ENCODE measurements around the gene PEAK1. TPM values are rescaled to one million over a fixed set of nuclear protein-coding genes. Genes with fewer than 3 reads are reported as not detected.

The PEAK1 gene
- polyA plus RNA-seq, 1 experiment, result 52.1 TPM

DNA sequence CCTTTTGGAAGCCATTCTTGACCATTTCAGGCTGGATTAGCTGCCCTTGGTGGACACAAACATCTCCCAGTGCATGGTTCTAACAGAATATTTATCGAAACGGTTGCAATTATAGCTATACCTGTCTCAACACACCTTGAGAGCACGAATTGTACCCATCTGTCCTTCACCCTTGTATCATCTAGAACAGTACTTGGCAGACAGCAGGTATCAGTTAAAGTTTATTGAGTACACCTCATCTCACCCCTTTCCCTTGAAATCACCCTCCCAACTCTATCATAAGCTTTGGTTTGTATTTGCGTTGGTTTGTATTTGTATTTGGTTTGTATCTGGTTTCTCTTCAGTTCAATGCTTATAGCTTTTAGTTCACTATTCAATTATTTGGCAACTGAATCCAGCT is 361.4 kb downstream of the PEAK1 start:
- H3K9me3 ChIP-seq (ENCODE audit: control insufficient read depth, insufficient read depth, low read length), result no peaks in the 10 kb centered on the region
- no peaks in the 10 kb centered on the region for H3K27me3 ChIP-seq (ENCODE audit: control insufficient read depth, insufficient read depth, low read length)
- no peak for DNase-seq (ENCODE audit: low read depth, low spot score)
- POLR2A ChIA-PET, result no interaction called here
- TF ChIP-seq, protein P1, sequence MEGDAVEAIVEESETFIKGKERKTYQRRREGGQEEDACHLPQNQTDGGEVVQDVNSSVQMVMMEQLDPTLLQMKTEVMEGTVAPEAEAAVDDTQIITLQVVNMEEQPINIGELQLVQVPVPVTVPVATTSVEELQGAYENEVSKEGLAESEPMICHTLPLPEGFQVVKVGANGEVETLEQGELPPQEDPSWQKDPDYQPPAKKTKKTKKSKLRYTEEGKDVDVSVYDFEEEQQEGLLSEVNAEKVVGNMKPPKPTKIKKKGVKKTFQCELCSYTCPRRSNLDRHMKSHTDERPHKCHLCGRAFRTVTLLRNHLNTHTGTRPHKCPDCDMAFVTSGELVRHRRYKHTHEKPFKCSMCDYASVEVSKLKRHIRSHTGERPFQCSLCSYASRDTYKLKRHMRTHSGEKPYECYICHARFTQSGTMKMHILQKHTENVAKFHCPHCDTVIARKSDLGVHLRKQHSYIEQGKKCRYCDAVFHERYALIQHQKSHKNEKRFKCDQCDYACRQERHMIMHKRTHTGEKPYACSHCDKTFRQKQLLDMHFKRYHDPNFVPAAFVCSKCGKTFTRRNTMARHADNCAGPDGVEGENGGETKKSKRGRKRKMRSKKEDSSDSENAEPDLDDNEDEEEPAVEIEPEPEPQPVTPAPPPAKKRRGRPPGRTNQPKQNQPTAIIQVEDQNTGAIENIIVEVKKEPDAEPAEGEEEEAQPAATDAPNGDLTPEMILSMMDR (IDR thresholded peaks at IDR 0.05; ENCODE audit: low read depth, low read length), result no peak
- H3K4me3 ChIP-seq (ENCODE audit: low read depth, low read length), result no peak overlapping the region
- no peak overlapping the region for H3K27ac ChIP-seq (ENCODE audit: low read depth, low read length)
- CTCF ChIA-PET, result interaction anchor here (0.8 to 1.3 kb wide), 2 partner anchors 60 to 485 kb away, joined by 3 read pairs; no protein-coding TSS in a partner anchor

GRCh38 chr15:77057685-77058084 is 362.2 kb downstream of the PEAK1 start:
- Histone ChIP-seq H3K4me3 (ENCODE audit: low read depth, low read length) (no peak overlapping the region), H3K27ac (ENCODE audit: low read depth, low read length) (no peak overlapping the region), H3K27me3 (ENCODE audit: control insufficient read depth, insufficient read depth, low read length) (no peaks in the 10 kb centered on the region), H3K9me3 (ENCODE audit: control insufficient read depth, insufficient read depth, low read length) (no peaks in the 10 kb centered on the region)
- POLR2A ChIA-PET, result interaction anchor here (1.1 kb wide), 1 partner anchor 9 kb away, joined by 3 read pairs; no protein-coding TSS in a partner anchor
- no peak for DNase-seq (ENCODE audit: low read depth, low spot score)
- CTCF ChIA-PET, result no interaction called here
- TF ChIP-seq, protein P1 (IDR thresholded peaks at IDR 0.05; ENCODE audit: low read depth, low read length), result no peak

- ChIA-PET POLR2A (interaction anchor here (1.1 kb wide), 1 partner anchor 9 kb away, joined by 3 read pairs; no protein-coding TSS in a partner anchor), CTCF (interaction anchor here (1.0 to 1.1 kb wide), 3 partner anchors 12 to 486 kb away, joined by 3 to 6 read pairs (median 6); no protein-coding TSS in a partner anchor)
- no peak for DNase-seq (ENCODE audit: low read depth, low spot score)
- no peak overlapping the region for H3K27ac ChIP-seq (ENCODE audit: low read depth, low read length)
- H3K27me3 ChIP-seq (ENCODE audit: control insufficient read depth, insufficient read depth, low read length), result no peaks in the 10 kb centered on the region
- H3K4me3 ChIP-seq (ENCODE audit: low read depth, low read length), result no peak overlapping the region
- H3K9me3 ChIP-seq (ENCODE audit: control insufficient read depth, insufficient read depth, low read length), result no peaks in the 10 kb centered on the region
- TF ChIP-seq, protein P1 (IDR thresholded peaks at IDR 0.05; ENCODE audit: low read depth, low read length), result no peak
Measured at GRCh38 chr15:77057072-77057471, 362.8 kb downstream of the PEAK1 start.

DNA sequence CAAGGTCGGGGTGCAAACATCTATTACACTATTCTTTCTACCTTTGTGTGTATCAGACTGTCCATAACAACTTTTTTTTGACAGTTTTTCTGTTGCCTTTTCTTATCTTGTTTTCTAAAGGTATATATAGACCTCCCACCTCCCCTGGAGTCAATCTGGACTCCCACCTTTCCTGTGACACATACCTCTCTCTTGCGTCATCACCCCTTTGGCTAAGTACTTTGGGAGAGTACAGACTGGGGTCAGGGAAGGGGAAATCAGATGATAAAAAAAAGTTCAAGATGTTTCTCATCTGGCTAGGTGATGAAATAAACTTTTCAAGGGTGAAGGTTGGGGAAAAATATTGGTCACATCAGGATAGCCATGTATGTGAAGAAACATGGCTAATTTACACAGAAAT is 366.2 kb downstream of the PEAK1 start:
- TF ChIP-seq, protein P1 (IDR thresholded peaks at IDR 0.05; ENCODE audit: low read depth, low read length), result no peak
- Histone ChIP-seq H3K9me3 (ENCODE audit: control insufficient read depth, insufficient read depth, low read length) (no peaks in the 10 kb centered on the region), H3K27ac (ENCODE audit: low read depth, low read length) (no peak overlapping the region), H3K27me3 (ENCODE audit: control insufficient read depth, insufficient read depth, low read length) (no peaks in the 10 kb centered on the region), H3K4me3 (ENCODE audit: low read depth, low read length) (no peak overlapping the region)
- ChIA-PET CTCF (no interaction called here), POLR2A (no interaction called here)
- DNase-seq (ENCODE audit: low read depth, low spot score), result no peak

DNA sequence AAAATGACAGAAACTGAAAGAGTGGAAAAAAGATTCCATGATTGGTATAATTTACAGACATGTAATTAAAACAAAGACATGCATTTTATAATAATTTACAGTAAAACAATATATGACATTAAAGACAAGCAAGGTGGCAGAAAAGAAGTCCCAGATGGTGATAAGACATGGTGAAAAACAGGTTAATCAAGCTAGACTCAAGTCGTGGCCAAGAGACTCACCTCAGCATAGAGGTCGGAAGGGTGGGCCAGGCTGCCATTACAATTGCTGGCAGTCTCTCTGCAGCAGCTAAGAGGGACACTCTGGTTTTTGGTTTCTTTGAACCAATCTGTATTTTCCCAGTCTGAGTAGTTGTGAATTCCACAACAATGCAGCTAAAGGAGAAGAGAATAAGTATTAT is 367.3 kb downstream of the PEAK1 start:
- ChIA-PET POLR2A (interaction anchor here (1.0 kb wide), 1 partner anchor 19 kb away, joined by 3 read pairs; the partner anchor contains the start of gene TSPAN3), CTCF (no interaction called here)
- no peak overlapping the region for H3K4me3 ChIP-seq (ENCODE audit: low read depth, low read length)
- no peak for DNase-seq (ENCODE audit: low read depth, low spot score)
- TF ChIP-seq, protein P1 (IDR thresholded peaks at IDR 0.05; ENCODE audit: low read depth, low read length), result no peak
- no peaks in the 10 kb centered on the region for H3K9me3 ChIP-seq (ENCODE audit: control insufficient read depth, insufficient read depth, low read length)
- H3K27ac ChIP-seq (ENCODE audit: low read depth, low read length), result no peak overlapping the region
- no peaks in the 10 kb centered on the region for H3K27me3 ChIP-seq (ENCODE audit: control insufficient read depth, insufficient read depth, low read length)

Other genes with a start within 250 kb of the PEAK1 start
- 46.1 and 62.5 TPM in 2 replicates for gene HMG20A, start 784 bp upstream of the PEAK1 start, polyA plus RNA-seq (2011; rRNA removed)
- not detected in 2 replicates for gene LINGO1, start 212.8 kb upstream of the PEAK1 start, polyA plus RNA-seq (2011; rRNA removed)

All from AG04450 (cell line).